GM12878 (cell line): ENCODE results near the gene WDR72. TPM values are rescaled to one million over a fixed set of nuclear protein-coding genes. Genes with fewer than 3 reads are reported as not detected.

Experiments
- ATAC-seq: fragments of 200-7000 bp; cut with Tn5 transposase; 3 replicates; pipeline ENCODE4 v1.9.1; 2020; ENCODE audit warnings: mild to moderate bottlenecking, moderate library complexity
- BruUV-seq: library from RNA; stranded (reverse); fragments of 400-500 nt; replicated peaks from 2 replicates; lab custom pipeline; 2021; lab: Mats Ljungman, UMichigan
- CTCF ChIA-PET: fragments of 300-600 bp; sonication (Branson Sonifier 250); formaldehyde crosslinking; extraction: SDS; loops from one replicate; lab custom pipeline; 2021; ENCODE audit warnings: inconsistent platforms; lab: Yijun Ruan, JAX
- POLR2A ChIA-PET: fragments of 350-600 bp; formaldehyde crosslinking; extraction: SDS; loops from one replicate; lab custom pipeline; 2021; ENCODE audit warnings: inconsistent platforms; lab: Charles Lee
- RAD21 ChIA-PET: fragments of 300-600 bp; sonication (Branson Sonifier 250); formaldehyde crosslinking; loops from one replicate; lab custom pipeline; 2023; ENCODE audit warnings: antibody characterized with exemption; ENCODE audit not compliant: unreplicated experiment; lab: Charles Lee
- SMC1A ChIA-PET: fragments of 300-600 bp; sonication (Branson Sonifier 250); formaldehyde crosslinking; loops from one replicate; lab custom pipeline; 2023; ENCODE audit not compliant: unreplicated experiment, uncharacterized antibody; lab: Charles Lee
- DNase-seq: peaks from one replicate; pipeline ENCODE4 v3.0.0-alpha.2; 2011; ENCODE audit warnings: low read depth, low spot score
- FAIRE-seq: peaks from 3 replicates; lab custom pipeline; 2011; peaks lifted over from hg19 to GRCh38; lab: Jason Lieb, UNC
- H2AFZ ChIP-seq: 2 replicates; pipeline ENCODE4 v1.6.0; 2011; ENCODE audit warnings: low read depth, low read length, control low read depth; ENCODE audit not compliant: control insufficient read depth
- H3K27ac ChIP-seq: 2 replicates; pipeline ENCODE4 v1.5.1; 2011; ENCODE audit warnings: control low read depth; ENCODE audit not compliant: control insufficient read depth, insufficient read depth
- H3K27me3 ChIP-seq, 2 experiments: replicated peaks in 1 of 2; 2 replicates each; pipeline versions ENCODE4 v1.6.0 to v1.6.1; 2011; ENCODE audit warnings: low read length in 1 of 2; ENCODE audit not compliant: control insufficient read depth in 2 of 2, insufficient read depth in 2 of 2
- H3K36me3 ChIP-seq, 2 experiments: 2 replicates each; pipeline ENCODE4 v1.5.1; 2011; ENCODE audit warnings: low read length in 1 of 2; ENCODE audit not compliant: control insufficient read depth in 2 of 2, insufficient read depth in 2 of 2
- H3K4me1 ChIP-seq: 2 replicates; pipeline ENCODE4 v1.6.1; 2011; ENCODE audit warnings: mild to moderate bottlenecking, low read length, moderate library complexity, mixed read lengths; ENCODE audit not compliant: control insufficient read depth, insufficient read depth
- H3K4me2 ChIP-seq: 2 replicates; pipeline ENCODE4 v1.6.0; 2011; ENCODE audit warnings: control low read depth; ENCODE audit not compliant: control insufficient read depth, insufficient read depth
- H3K4me3 ChIP-seq: fragments of 200-600 bp; sonication (generic); 2 replicates; pipeline ENCODE4 v1.5.1; 2016
- H3K79me2 ChIP-seq: 2 replicates; pipeline ENCODE4 v1.6.0; 2011; ENCODE audit warnings: low read length; ENCODE audit not compliant: control insufficient read depth, insufficient read depth
- H3K9ac ChIP-seq: 2 replicates; pipeline ENCODE4 v1.8.0; 2011; ENCODE audit warnings: low read length, control low read depth, mixed read lengths; ENCODE audit not compliant: control insufficient read depth, insufficient read depth
- H3K9me3 ChIP-seq: replicated peaks from 3 replicates; pipeline ENCODE4 v1.5.1; 2011; ENCODE audit warnings: mild to moderate bottlenecking, low read length; ENCODE audit not compliant: control insufficient read depth, insufficient read depth
- H4K20me1 ChIP-seq: 2 replicates; pipeline ENCODE4 v1.6.0; 2011; ENCODE audit not compliant: control insufficient read depth, insufficient read depth
- RAD21 ChIP-seq: IDR thresholded peaks from 2 replicates; pipeline ENCODE4 v1.6.1; 2011; ENCODE audit warnings: mild to moderate bottlenecking, low read depth, low read length, moderate library complexity; ENCODE audit not compliant: insufficient read depth
- RELB ChIP-seq: fragments of 450-650 bp; IDR thresholded peaks from 2 replicates; pipeline ENCODE4 v1.6.1; 2017; ENCODE audit warnings: low read depth, mild to moderate bottlenecking, moderate library complexity
- RUNX3 ChIP-seq: IDR thresholded peaks from 2 replicates; pipeline ENCODE4 v1.6.1; 2012; ENCODE audit warnings: low read length, inconsistent platforms
- SMAD5 ChIP-seq: IDR thresholded peaks from 2 replicates; pipeline ENCODE4 v1.6.1; 2016; ENCODE audit warnings: antibody characterized with exemption, low read depth
- TBL1XR1 ChIP-seq: IDR thresholded peaks from 2 replicates; pipeline ENCODE4 v1.6.1; 2012; ENCODE audit warnings: low read depth, low read length, improper control_type of control experiment
- WGBS: methylation state at CpG from one replicate; pipeline ENCODE4 v1.1.6; 2016; ENCODE audit warnings: low lambda C conversion rate; ENCODE audit not compliant: insufficient replicate concordance, insufficient coverage; ENCODE audit errors: missing lambda C conversion rate; 5-methylcytosine and 5-hydroxymethylcytosine counted together
- in situ Hi-C: fragments of 300-500 bp; cut with MboI; formaldehyde crosslinking; loops from 9 replicates; pipeline ENCODE4 v1.14.3; 2018; ENCODE audit warnings: mixed read lengths
- intact Hi-C: fragments of 100-400 bp; cut with micrococcal nuclease; formaldehyde crosslinking; loops from one replicate; pipeline ENCODE4 v1.14.2; 2022; ENCODE audit not compliant: unreplicated experiment
- polyA plus RNA-seq, 11 experiments: library from polyadenylated mRNA; depleted of rRNA in 4 of 11; unstranded in 6 of 11; stranded (reverse) in 5 of 11; fragments of >200 nt; fragmentation: Nextera tagmentation in 4 of 11; fragmentation: Illumina TruSeq in 1 of 11; extraction: Ambion mirVana in 4 of 11; extraction: Trizol in 1 of 11; gene quantifications; 1 replicate in 1 of 11; 2 replicates in 10 of 11; pipeline versions ENCODE4 v1.2.1 to v1.2.3, GENCODE V29; 2011 to 2016; ENCODE audit warnings: inconsistent platforms in 2 of 11, missing spikeins in 2 of 11, low read depth in 1 of 11
- total RNA-seq, 4 experiments: library from RNA; depleted of rRNA in 3 of 4; stranded (reverse); fragments of >200 nt in 3 of 4; fragmentation: Illumina TruSeq in 1 of 4; extraction: Trizol in 1 of 4; gene quantifications; 2 replicates each; pipeline versions ENCODE4 v1.2.1 to v1.2.3, GENCODE V29; 2013 to 2021
- TF ChIP-seq, protein P1 (sequence below): IDR thresholded peaks from 2 replicates; pipeline ENCODE4 v1.6.1; 2011; ENCODE audit warnings: borderline replicate concordance, low read depth, mild to moderate bottlenecking, moderate library complexity, mixed read lengths, low read length; ENCODE audit not compliant: insufficient read depth; ENCODE audit errors: extremely low read length

WDR72 gene
- total and polyA plus RNA-seq, 10 of the 15 experiments (the other 5 are each of a cell fraction or from before 2014, with no cell fraction given), result 0.03 TPM; not detected in 9

- no peak for FAIRE-seq
- no peaks in the 10 kb centered on the region for H3K79me2 ChIP-seq
- H2AFZ ChIP-seq, result no peak overlapping the region
- no peaks in the 10 kb centered on the region for H3K4me1 ChIP-seq
- intact Hi-C loops, result no loop called here
- no peak overlapping the region for H3K4me2 ChIP-seq
- no peaks in the 10 kb centered on the region for H3K36me3 ChIP-seq
- SMC1A ChIA-PET, result no interaction called here
- H3K27ac ChIP-seq, result no peak overlapping the region
- TF ChIP-seq RAD21, result no peak
- TF ChIP-seq RUNX3, result no peak
- TF ChIP-seq, protein P1, sequence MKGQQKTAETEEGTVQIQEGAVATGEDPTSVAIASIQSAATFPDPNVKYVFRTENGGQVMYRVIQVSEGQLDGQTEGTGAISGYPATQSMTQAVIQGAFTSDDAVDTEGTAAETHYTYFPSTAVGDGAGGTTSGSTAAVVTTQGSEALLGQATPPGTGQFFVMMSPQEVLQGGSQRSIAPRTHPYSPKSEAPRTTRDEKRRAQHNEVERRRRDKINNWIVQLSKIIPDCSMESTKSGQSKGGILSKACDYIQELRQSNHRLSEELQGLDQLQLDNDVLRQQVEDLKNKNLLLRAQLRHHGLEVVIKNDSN, result no peak
- TF ChIP-seq SMAD5, result no peak
- TF ChIP-seq TBL1XR1, result no peak
- TF ChIP-seq RELB, result no peak
- TF ChIP-seq, all 136 proteins: peak for 0
- no peak overlapping the region for H3K9ac ChIP-seq
- in situ Hi-C loops, result no loop called here
- H3K9me3 ChIP-seq, result no peaks in the 10 kb centered on the region
- DNase-seq (no peak), ATAC-seq (no peak)
- WGBS, result 0% methylated on average over 2 of the region's 2 CpGs
- H3K27me3 ChIP-seq, result peaks cover 0 to 2% of the 10 kb centered on the region in 2 experiments; a peak in 2 of 4 replicates
- RAD21 ChIA-PET, result no interaction called here
- CTCF ChIA-PET, result no interaction called here
- BruUV-seq, result no TSS peak
- POLR2A ChIA-PET, result no interaction called here
- H3K4me3 ChIP-seq, result no peak overlapping the region
- H4K20me1 ChIP-seq, result no peaks in the 10 kb centered on the region
Observed at GRCh38 chr15:53762916-53763315, 3.5 kb upstream of the WDR72 start.
